ENCODE measurements around the gene SGMS1. TPM values are rescaled to one million over a fixed set of nuclear protein-coding genes. Genes with fewer than 3 reads are reported as not detected.

Gene SGMS1
- total and polyA plus RNA-seq, 4 donors = 8.9 to 54.3 (median 22.2) TPM

GRCh38 chr10:50477287-50478203, 146.2 kb downstream of the SGMS1 start:
- 87 to 96% methylated on average over 4 of the region's 4 CpGs for WGBS, 2 donors
- intact Hi-C loops (cut with DNase I) = no loop called here
- Histone ChIP-seq H3K9me3 (ENCODE audit: control insufficient read depth, low read length) (no peaks in the 10 kb centered on the region), H3K4me1 (ENCODE audit: control insufficient read depth in 1 of 2, insufficient read depth in 2 of 2, low read length in 2 of 2) (peaks cover 2 to 4% of the 10 kb centered on the region in 2 donors), H3K27me3 (ENCODE audit: control insufficient read depth in 1 of 2, insufficient read depth in 2 of 2, low read length in 1 of 2) (no peaks in the 10 kb centered on the region), H3K4me3 (ENCODE audit: low read length in 2 of 2) (no peak overlapping the region), H3K27ac (ENCODE audit: low read depth in 1 of 2, low read length in 2 of 2) (no peak overlapping the region), H3K36me3 (ENCODE audit: control insufficient read depth in 1 of 2, insufficient read depth in 2 of 2, low read length in 1 of 2) (no peaks in the 10 kb centered on the region)
- no peak for ATAC-seq (ENCODE audit: low FRiP score)
- no peak for DNase-seq

- Histone ChIP-seq H3K4me1 (ENCODE audit: control insufficient read depth in 1 of 2, insufficient read depth in 2 of 2, low read length in 2 of 2) (peaks cover 7 to 9% of the 10 kb centered on the region in 2 donors), H3K27ac (ENCODE audit: low read depth in 1 of 2, low read length in 2 of 2) (no peak overlapping the region), H3K9me3 (ENCODE audit: control insufficient read depth, low read length) (no peaks in the 10 kb centered on the region), H3K36me3 (ENCODE audit: control insufficient read depth in 1 of 2, insufficient read depth in 2 of 2, low read length in 1 of 2) (no peaks in the 10 kb centered on the region), H3K4me3 (ENCODE audit: low read length in 2 of 2) (no peak overlapping the region), H3K27me3 (ENCODE audit: control insufficient read depth in 1 of 2, insufficient read depth in 2 of 2, low read length in 1 of 2) (no peaks in the 10 kb centered on the region)
- no peak for ATAC-seq (ENCODE audit: low FRiP score)
- no peak for DNase-seq
- intact Hi-C loops (cut with DNase I) = no loop called here
- 97 to 100% methylated on average over 2 of the region's 2 CpGs for WGBS, 2 donors
Observed at GRCh38 chr10:50473756-50474155, 150.0 kb downstream of the SGMS1 start.

- ATAC-seq (ENCODE audit: low FRiP score) = no peak
- no peak overlapping the region for H3K4me3 ChIP-seq (ENCODE audit: low read length in 2 of 2)
- intact Hi-C loops (cut with DNase I) = no loop called here
- H3K27ac ChIP-seq (ENCODE audit: low read depth in 1 of 2, low read length in 2 of 2) = no peak overlapping the region
- no peaks in the 10 kb centered on the region for H3K36me3 ChIP-seq (ENCODE audit: control insufficient read depth in 1 of 2, insufficient read depth in 2 of 2, low read length in 1 of 2)
- H3K27me3 ChIP-seq (ENCODE audit: control insufficient read depth in 1 of 2, insufficient read depth in 2 of 2, low read length in 1 of 2) = no peaks in the 10 kb centered on the region
- no peak for DNase-seq
- H3K4me1 ChIP-seq (ENCODE audit: control insufficient read depth in 1 of 2, insufficient read depth in 2 of 2, low read length in 2 of 2) = peaks cover 7 to 9% of the 10 kb centered on the region in 2 donors
- no peaks in the 10 kb centered on the region for H3K9me3 ChIP-seq (ENCODE audit: control insufficient read depth, low read length)
Observed at GRCh38 chr10:50472914-50473313, 150.8 kb downstream of the SGMS1 start.

DNA sequence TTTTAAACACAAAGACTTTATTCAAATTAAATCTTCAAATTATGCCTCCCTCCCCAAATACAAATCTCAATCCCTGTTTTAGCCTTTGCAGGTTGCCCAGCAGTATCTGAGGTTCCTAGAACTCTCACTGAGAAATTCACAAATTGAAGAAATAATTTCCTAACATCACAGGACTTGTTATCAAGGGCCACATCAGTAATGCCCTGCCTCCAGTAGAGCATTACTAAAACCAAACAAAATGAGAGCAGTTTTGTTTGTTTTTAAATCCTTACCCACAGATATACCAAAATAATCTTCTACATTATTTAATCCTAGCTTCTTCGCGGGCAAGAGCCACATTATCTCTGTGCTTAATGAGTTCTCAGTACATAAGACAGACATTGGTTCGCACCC, 152.2 kb downstream of the SGMS1 start:
- H3K36me3 ChIP-seq (ENCODE audit: control insufficient read depth in 1 of 2, insufficient read depth in 2 of 2, low read length in 1 of 2) = no peaks in the 10 kb centered on the region
- WGBS, 2 donors = 61 to 86% methylated on average over 3 of the region's 3 CpGs
- intact Hi-C loops (cut with DNase I) = no loop called here
- DNase-seq = no peak
- peaks cover 7 to 9% of the 10 kb centered on the region in 2 donors for H3K4me1 ChIP-seq (ENCODE audit: control insufficient read depth in 1 of 2, insufficient read depth in 2 of 2, low read length in 2 of 2)
- no peaks in the 10 kb centered on the region for H3K9me3 ChIP-seq (ENCODE audit: control insufficient read depth, low read length)
- ATAC-seq (ENCODE audit: low FRiP score) = no peak
- no peak overlapping the region for H3K4me3 ChIP-seq (ENCODE audit: low read length in 2 of 2)
- no peaks in the 10 kb centered on the region for H3K27me3 ChIP-seq (ENCODE audit: control insufficient read depth in 1 of 2, insufficient read depth in 2 of 2, low read length in 1 of 2)
- no peak overlapping the region for H3K27ac ChIP-seq (ENCODE audit: low read depth in 1 of 2, low read length in 2 of 2)

DNA sequence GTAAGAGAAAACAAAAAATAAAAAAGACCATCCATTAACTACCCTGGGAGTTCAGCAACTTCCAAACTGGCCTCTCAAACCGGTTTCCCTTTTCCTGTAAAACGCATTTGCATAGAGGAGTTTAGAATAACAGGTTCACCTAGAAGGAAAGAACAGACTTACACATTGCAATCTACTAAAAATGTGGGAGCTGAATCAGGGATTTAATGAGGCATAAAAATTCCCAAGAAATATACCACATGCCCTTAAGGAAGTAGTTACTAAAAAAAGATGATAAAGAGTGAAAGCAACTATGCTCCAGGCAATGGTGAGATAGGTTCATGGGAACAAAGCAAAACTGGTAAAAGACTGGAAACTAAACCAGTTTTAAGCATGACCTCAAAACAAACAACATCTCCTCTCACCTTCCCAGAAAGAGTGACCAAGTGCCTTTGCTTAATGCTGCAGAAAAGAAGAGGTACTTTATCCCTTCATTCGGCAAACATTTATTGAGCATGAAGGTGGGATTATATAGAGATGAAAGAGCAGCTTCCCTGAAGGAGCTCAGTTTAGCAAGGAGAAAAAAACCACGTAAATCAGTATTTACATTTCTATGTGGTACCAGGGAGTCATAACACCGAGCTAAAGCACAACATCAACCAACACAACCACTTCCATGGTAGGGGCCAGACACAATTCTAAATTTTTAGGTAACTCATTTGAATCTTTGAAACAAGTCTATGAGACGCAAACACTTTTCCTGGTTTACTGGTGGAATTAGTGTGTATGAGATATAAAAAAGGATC, 152.8 kb downstream of the SGMS1 start:
- no peak overlapping the region for H3K27ac ChIP-seq (ENCODE audit: low read depth in 1 of 2, low read length in 2 of 2)
- no peak for DNase-seq
- 75 to 78% methylated on average over 6 of the region's 6 CpGs for WGBS, 2 donors
- no peak for ATAC-seq (ENCODE audit: low FRiP score)
- H3K4me3 ChIP-seq (ENCODE audit: low read length in 2 of 2) = no peak overlapping the region
- no peaks in the 10 kb centered on the region for H3K9me3 ChIP-seq (ENCODE audit: control insufficient read depth, low read length)
- H3K4me1 ChIP-seq (ENCODE audit: control insufficient read depth in 1 of 2, insufficient read depth in 2 of 2, low read length in 2 of 2) = peaks cover 7 to 9% of the 10 kb centered on the region in 2 donors
- no peaks in the 10 kb centered on the region for H3K27me3 ChIP-seq (ENCODE audit: control insufficient read depth in 1 of 2, insufficient read depth in 2 of 2, low read length in 1 of 2)
- no peaks in the 10 kb centered on the region for H3K36me3 ChIP-seq (ENCODE audit: control insufficient read depth in 1 of 2, insufficient read depth in 2 of 2, low read length in 1 of 2)
- intact Hi-C loops (cut with DNase I) = no loop called here

DNA sequence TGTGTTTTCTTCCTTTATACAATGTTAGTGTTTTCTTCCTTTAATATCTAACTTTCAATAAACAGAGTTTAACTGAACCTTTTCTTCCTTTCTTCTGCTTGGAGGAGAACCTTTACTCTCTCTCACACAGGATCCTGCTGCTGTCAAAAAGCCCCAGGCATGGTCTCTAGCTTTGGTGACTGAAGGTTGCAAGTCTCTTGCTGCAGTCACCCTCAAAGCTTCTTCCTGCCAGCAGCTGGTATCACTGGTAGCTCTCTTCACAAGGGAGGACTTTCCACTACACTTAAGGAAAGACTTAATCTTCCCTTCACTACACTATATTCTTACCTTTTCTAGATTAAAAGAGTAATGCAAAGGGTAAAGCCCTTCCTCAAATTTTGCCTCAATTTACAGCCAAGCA, 153.4 kb downstream of the SGMS1 start:
- H3K4me1 ChIP-seq (ENCODE audit: control insufficient read depth in 1 of 2, insufficient read depth in 2 of 2, low read length in 2 of 2) = peaks cover 7 to 9% of the 10 kb centered on the region in 2 donors
- no peaks in the 10 kb centered on the region for H3K9me3 ChIP-seq (ENCODE audit: control insufficient read depth, low read length)
- no peak overlapping the region for H3K27ac ChIP-seq (ENCODE audit: low read depth in 1 of 2, low read length in 2 of 2)
- intact Hi-C loops (cut with DNase I) = no loop called here
- no peaks in the 10 kb centered on the region for H3K36me3 ChIP-seq (ENCODE audit: control insufficient read depth in 1 of 2, insufficient read depth in 2 of 2, low read length in 1 of 2)
- H3K4me3 ChIP-seq (ENCODE audit: low read length in 2 of 2) = no peak overlapping the region
- no peaks in the 10 kb centered on the region for H3K27me3 ChIP-seq (ENCODE audit: control insufficient read depth in 1 of 2, insufficient read depth in 2 of 2, low read length in 1 of 2)
- DNase-seq (no peak), ATAC-seq (ENCODE audit: low FRiP score) (no peak)

DNA sequence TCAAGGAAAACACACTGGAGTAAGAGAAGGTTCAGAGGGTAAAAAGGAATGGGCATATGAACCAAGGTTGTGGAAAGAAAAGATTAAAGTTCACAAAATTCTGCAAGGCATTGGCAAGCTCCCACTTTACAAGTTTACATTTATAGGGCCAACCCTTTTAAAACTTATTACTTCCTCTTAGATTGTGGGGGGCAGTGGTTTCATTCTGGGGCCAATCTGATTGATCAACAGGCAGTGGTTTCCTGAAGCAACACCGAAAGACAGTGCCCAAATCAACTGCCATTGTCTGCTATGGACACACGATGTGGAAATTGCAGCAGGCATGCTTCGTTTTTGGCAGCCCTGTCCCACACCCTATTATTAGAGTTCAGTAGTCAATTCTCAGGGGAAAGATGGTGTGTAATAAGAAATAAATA, 154.0 kb downstream of the SGMS1 start:
- H3K27ac ChIP-seq (ENCODE audit: low read depth in 1 of 2, low read length in 2 of 2) = no peak overlapping the region
- H3K27me3 ChIP-seq (ENCODE audit: control insufficient read depth in 1 of 2, insufficient read depth in 2 of 2, low read length in 1 of 2) = no peaks in the 10 kb centered on the region
- H3K4me1 ChIP-seq (ENCODE audit: control insufficient read depth in 1 of 2, insufficient read depth in 2 of 2, low read length in 2 of 2) = peaks cover 7 to 9% of the 10 kb centered on the region in 2 donors
- H3K36me3 ChIP-seq (ENCODE audit: control insufficient read depth in 1 of 2, insufficient read depth in 2 of 2, low read length in 1 of 2) = no peaks in the 10 kb centered on the region
- no peaks in the 10 kb centered on the region for H3K9me3 ChIP-seq (ENCODE audit: control insufficient read depth, low read length)
- 14 to 20% methylated on average over 3 of the region's 3 CpGs for WGBS, 2 donors
- DNase-seq = no peak
- intact Hi-C loops (cut with DNase I) = no loop called here
- ATAC-seq (ENCODE audit: low FRiP score) = no peak
- no peak overlapping the region for H3K4me3 ChIP-seq (ENCODE audit: low read length in 2 of 2)

DNA sequence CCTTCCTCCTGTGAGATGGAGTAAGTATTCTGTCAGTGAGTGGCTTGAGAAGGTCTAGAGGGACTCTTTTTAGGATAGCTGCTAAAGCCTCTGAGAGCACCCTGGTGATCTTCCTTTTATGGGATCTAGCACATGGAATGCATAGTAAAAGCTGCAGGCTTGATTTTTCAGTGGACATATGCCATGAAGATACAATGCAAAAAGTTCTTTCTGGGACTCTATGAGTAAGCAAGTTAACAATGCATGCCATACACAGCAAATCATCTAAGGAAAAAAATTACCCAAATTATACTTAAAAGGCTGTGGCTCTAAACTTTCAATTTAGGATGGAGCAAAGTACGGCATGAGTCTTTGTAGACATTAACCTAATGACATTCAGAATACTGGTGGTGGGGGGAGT, 154.5 kb downstream of the SGMS1 start:
- Histone ChIP-seq H3K27ac (ENCODE audit: low read depth in 1 of 2, low read length in 2 of 2) (no peak overlapping the region), H3K9me3 (ENCODE audit: control insufficient read depth, low read length) (no peaks in the 10 kb centered on the region), H3K4me1 (ENCODE audit: control insufficient read depth in 1 of 2, insufficient read depth in 2 of 2, low read length in 2 of 2) (peaks cover 7 to 9% of the 10 kb centered on the region in 2 donors), H3K4me3 (ENCODE audit: low read length in 2 of 2) (no peak overlapping the region), H3K36me3 (ENCODE audit: control insufficient read depth in 1 of 2, insufficient read depth in 2 of 2, low read length in 1 of 2) (no peaks in the 10 kb centered on the region), H3K27me3 (ENCODE audit: control insufficient read depth in 1 of 2, insufficient read depth in 2 of 2, low read length in 1 of 2) (no peaks in the 10 kb centered on the region)
- DNase-seq (no peak), ATAC-seq (ENCODE audit: low FRiP score) (no peak)
- intact Hi-C loops (cut with DNase I) = no loop called here
- WGBS, 2 donors = 50 to 57% methylated on average over 1 of the region's 1 CpG

Measured in aorta (tissue), 5 donors.